ENCODE measurements around the gene TMEM151B. TPM values are rescaled to one million over a fixed set of nuclear protein-coding genes. Genes with fewer than 3 reads are reported as not detected.
A peak's percentile ranks its signal among the peaks of the same experiment; 100 is the strongest.

Gene TMEM151B
- total and polyA plus RNA-seq, 2 of the 13 experiments (the other 11 are each of a cell fraction or from before 2014, with no cell fraction given) = not detected

DNA sequence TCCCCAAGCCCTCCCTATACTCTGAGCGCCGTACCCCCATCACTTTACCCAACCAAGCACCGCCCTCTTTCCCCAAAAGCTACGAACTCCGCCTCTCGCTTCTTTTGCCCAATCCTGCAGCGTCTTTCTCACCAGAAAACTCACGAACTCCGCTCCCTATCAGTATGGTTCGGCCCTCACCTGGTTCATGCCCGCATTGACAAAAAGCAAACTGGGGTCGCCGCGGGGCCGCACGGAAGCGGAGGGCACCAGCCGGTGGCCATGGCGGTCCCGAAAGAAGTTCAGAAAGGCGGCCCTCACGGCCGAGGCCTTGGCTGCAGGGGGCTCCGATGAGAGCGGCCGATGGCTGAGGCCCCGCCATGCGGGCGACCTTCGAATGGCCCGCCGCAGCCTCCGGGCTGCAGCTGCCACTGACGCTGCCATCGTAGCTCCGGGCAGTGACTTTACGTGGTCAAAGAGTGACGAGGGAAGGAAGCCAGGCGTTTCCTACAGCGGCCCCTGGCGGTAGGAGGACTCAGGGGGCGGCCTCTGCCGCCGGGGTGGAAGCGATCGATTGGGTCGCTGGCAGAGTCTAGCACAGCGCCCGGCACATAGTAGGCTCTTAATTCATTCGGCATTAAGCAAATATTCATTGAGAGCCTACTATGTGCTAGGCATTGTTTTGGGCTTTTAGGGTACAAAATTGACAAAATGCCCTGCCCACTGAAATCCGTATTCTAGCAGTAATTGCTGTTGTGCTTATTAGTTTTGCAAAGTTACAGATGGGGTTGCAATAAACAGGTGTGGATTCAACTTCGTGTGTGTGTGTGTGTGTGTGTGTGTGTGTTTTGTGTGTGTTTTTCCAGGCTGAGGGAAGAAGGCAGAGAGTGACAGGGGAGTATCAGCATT, 42.9 kb downstream of the TMEM151B start, which contains the start of gene AARS2 (continued):
- peak; percentile 72; the same call in 1 of the 2 replicates for TF ChIP-seq PRDM10 (CRISPR knock-in tag; IDR thresholded peaks at IDR 0.05; ENCODE audit: low read depth)
- peak; percentile 77 for TF ChIP-seq ZNF441 (CRISPR knock-in tag; IDR thresholded peaks at IDR 0.05; ENCODE audit: borderline replicate concordance)
- TF ChIP-seq KAT2B (IDR thresholded peaks at IDR 0.05; ENCODE audit: borderline replicate concordance, low read depth, low read length) = peak; percentile 71; the same call in 1 of the 2 replicates
- TF ChIP-seq, protein P1, sequence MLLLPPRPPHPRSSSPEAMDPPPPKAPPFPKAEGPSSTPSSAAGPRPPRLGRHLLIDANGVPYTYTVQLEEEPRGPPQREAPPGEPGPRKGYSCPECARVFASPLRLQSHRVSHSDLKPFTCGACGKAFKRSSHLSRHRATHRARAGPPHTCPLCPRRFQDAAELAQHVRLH (CRISPR knock-in tag; IDR thresholded peaks at IDR 0.05; ENCODE audit: borderline replicate concordance, low read depth) = peak; percentile 99
- peak; percentile 98 for TF ChIP-seq MXD3 (CRISPR knock-in tag; IDR thresholded peaks at IDR 0.05)
- TF ChIP-seq PHF20 (CRISPR knock-in tag; IDR thresholded peaks at IDR 0.05) = peak; percentile 94
- TF ChIP-seq, protein P2, sequence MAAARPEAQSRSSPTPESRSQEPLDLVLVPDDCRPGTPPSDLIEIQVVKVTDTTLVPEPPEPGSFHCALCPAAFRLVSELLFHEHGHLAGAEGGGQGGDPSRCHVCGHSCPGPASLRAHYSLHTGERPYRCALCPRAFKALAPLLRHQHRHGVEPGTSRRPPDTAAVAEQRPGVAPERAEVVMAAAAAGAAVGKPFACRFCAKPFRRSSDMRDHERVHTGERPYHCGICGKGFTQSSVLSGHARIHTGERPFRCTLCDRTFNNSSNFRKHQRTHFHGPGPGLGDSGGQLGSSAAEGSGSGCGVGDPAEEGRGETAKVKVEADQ (CRISPR knock-in tag; IDR thresholded peaks at IDR 0.05; ENCODE audit: borderline replicate concordance) = peak; percentile 98
- TF ChIP-seq CEBPB (IDR thresholded peaks at IDR 0.05; ENCODE audit: borderline replicate concordance, low read depth, low read length) = no peak
- peak; percentile 88 for TF ChIP-seq ZNF3 (CRISPR knock-in tag; IDR thresholded peaks at IDR 0.05)
- TF ChIP-seq ZNF367 (CRISPR knock-in tag; IDR thresholded peaks at IDR 0.05; ENCODE audit: borderline replicate concordance) = peak; percentile 79; the same call in 1 of the 2 replicates
- peak; percentile 95 for TF ChIP-seq HNRNPLL (IDR thresholded peaks at IDR 0.05; ENCODE audit: low read depth, low read length, poor library complexity, severe bottlenecking)
- TF ChIP-seq, protein P3, sequence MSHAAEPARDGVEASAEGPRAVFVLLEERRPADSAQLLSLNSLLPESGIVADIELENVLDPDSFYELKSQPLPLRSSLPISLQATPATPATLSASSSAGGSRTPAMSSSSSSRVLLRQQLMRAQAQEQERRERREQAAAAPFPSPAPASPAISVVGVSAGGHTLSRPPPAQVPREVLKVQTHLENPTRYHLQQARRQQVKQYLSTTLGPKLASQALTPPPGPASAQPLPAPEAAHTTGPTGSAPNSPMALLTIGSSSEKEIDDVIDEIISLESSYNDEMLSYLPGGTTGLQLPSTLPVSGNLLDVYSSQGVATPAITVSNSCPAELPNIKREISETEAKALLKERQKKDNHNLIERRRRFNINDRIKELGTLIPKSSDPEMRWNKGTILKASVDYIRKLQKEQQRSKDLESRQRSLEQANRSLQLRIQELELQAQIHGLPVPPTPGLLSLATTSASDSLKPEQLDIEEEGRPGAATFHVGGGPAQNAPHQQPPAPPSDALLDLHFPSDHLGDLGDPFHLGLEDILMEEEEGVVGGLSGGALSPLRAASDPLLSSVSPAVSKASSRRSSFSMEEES (CRISPR knock-in tag; IDR thresholded peaks at IDR 0.05) = peak; percentile 89
- no peak for TF ChIP-seq IKZF1 (IDR thresholded peaks at IDR 0.05)
- TF ChIP-seq NR0B2 (CRISPR knock-in tag; IDR thresholded peaks at IDR 0.05) = no peak; the same call in none of the 2 replicates
- 0 out of 2 replicates have a peak, but pooled peaks have one; percentile 86 for TF ChIP-seq XBP1 (CRISPR knock-in tag; IDR thresholded peaks at IDR 0.05)
- no peak for TF ChIP-seq ZNF260 (CRISPR knock-in tag; IDR thresholded peaks at IDR 0.05; ENCODE audit: borderline replicate concordance, low read depth)
- no peak for TF ChIP-seq SNRNP70 (IDR thresholded peaks at IDR 0.05; ENCODE audit: low read depth, low read length)
- TF ChIP-seq ZNF713 (CRISPR knock-in tag; IDR thresholded peaks at IDR 0.05) = 0 out of 2 replicates have a peak, but pooled peaks have one; percentile 73
- TF ChIP-seq HDAC2 (CRISPR knock-in tag; IDR thresholded peaks at IDR 0.05) = peak; percentile 97
- TF ChIP-seq ZNF160 (CRISPR knock-in tag; IDR thresholded peaks at IDR 0.05) = peak; percentile 85; the same call in 1 of the 2 replicates
- peak; percentile 22; the same call in 1 of the 2 replicates for TF ChIP-seq TCF7 (IDR thresholded peaks at IDR 0.05; ENCODE audit: low read depth)
- peak; percentile 82; the same call in 1 of the 2 replicates for TF ChIP-seq TOPORS (CRISPR knock-in tag; IDR thresholded peaks at IDR 0.05)

All from HepG2 (cell line).